ENCODE data around the gene WNK1. TPM values are rescaled to one million over a fixed set of nuclear protein-coding genes. Genes with fewer than 3 reads are reported as not detected.

The WNK1 gene
- total and polyA plus RNA-seq, 2 of the 8 experiments (the other 6 are each of a cell fraction or from before 2014, with no cell fraction given), result 88.2 to 157 TPM

GRCh38 chr12:873954-874353, 121.6 kb downstream of the WNK1 start:
- Histone ChIP-seq H4K5ac (ENCODE audit: insufficient read length, low read depth, low read length) (no peak overlapping the region), H3K4me1 (replicated peaks in 1 of 4; ENCODE audit: control insufficient read depth in 3 of 4, insufficient read depth in 4 of 4, low read length in 3 of 4) (no peaks in the 10 kb centered on the region), H3K27me3 (replicated peaks in 1 of 4; ENCODE audit: control insufficient read depth in 3 of 4, extremely low read depth in 1 of 4, insufficient read depth in 3 of 4, low read length in 3 of 4) (no peaks in the 10 kb centered on the region), H3K27ac (ENCODE audit: low read depth, low read length) (no peak overlapping the region), H3K23me2 (ENCODE audit: low read depth, low read length) (no peaks in the 10 kb centered on the region), H3K23ac (ENCODE audit: insufficient read length) (no peak overlapping the region), H3K56ac (replicated peaks; ENCODE audit: insufficient read length, low read depth, low read length) (no peak overlapping the region), H3K18ac (ENCODE audit: extremely low read depth, low read length) (no peak overlapping the region), H3K79me1 (ENCODE audit: low read depth, low read length) (no peaks in the 10 kb centered on the region), H3K9ac (replicated peaks in 1 of 4; ENCODE audit: extremely low read depth in 1 of 4, low read depth in 3 of 4, low read length in 3 of 4) (no peak overlapping the region), H2BK5ac (ENCODE audit: low read depth, low read length) (no peak overlapping the region), H3K4me2 (ENCODE audit: insufficient read depth in 1 of 2, low read depth in 2 of 2, low read length in 2 of 2) (no peak overlapping the region), H4K20me1 (replicated peaks in 1 of 2; ENCODE audit: control insufficient read depth in 1 of 2, insufficient read depth in 2 of 2, low read length in 2 of 2) (no peaks in the 10 kb centered on the region), H3K14ac (ENCODE audit: insufficient read length) (no peak overlapping the region), H2BK120ac (replicated peaks; ENCODE audit: low read depth, low read length) (no peak overlapping the region), H2AK5ac (ENCODE audit: low read depth, low read length) (no peak overlapping the region), H2BK20ac (ENCODE audit: low read length) (no peak overlapping the region), H4K8ac (ENCODE audit: extremely low read depth, insufficient read depth, low read length) (no peak overlapping the region; the same call in 1 of the 2 replicates), H3K4ac (replicated peaks; ENCODE audit: insufficient read length, low read depth, low read length) (no peak overlapping the region), H2AFZ (ENCODE audit: low read length) (no peak overlapping the region), H3K36me3 (ENCODE audit: control insufficient read depth in 2 of 4, insufficient read depth in 4 of 4, low read length in 3 of 4) (peaks cover 0 to 25% (median 8%) of the 10 kb centered on the region in 4 experiments; a peak in 5 of 8 replicates), H2BK12ac (ENCODE audit: low read depth, low read length) (no peak overlapping the region), H4K91ac (replicated peaks; ENCODE audit: insufficient read length, low read length) (no peak overlapping the region), H3K9me3 (ENCODE audit: insufficient read depth in 2 of 2, low read depth in 1 of 2, low read length in 1 of 2) (no peaks in the 10 kb centered on the region), H3K4me3 (ENCODE audit: extremely low read depth in 1 of 4, insufficient read depth in 2 of 4, low read depth in 3 of 4, low read length in 4 of 4) (no peak overlapping the region), H2BK15ac (ENCODE audit: low read length) (no peak overlapping the region), H3K79me2 (ENCODE audit: control insufficient read depth in 1 of 2, insufficient read depth in 2 of 2, low read length in 2 of 2) (no peaks in the 10 kb centered on the region)
- CTCF ChIA-PET (ENCODE audit: partially characterized antibody), result interaction anchor here (0.6 to 1.5 kb wide), 4 partner anchors 13 to 446 kb away, joined by 3 to 5 read pairs (median 3); no protein-coding TSS in a partner anchor
- FAIRE-seq (no peak), DNase-seq (ENCODE audit: low read depth in 1 of 2, low spot score in 2 of 2) (no peak)
- WGBS, 2 experiments (ENCODE audit: extremely low coverage in 1 of 2, insufficient coverage in 1 of 2, insufficient read length in 1 of 2, insufficient replicate concordance in 2 of 2, low coverage in 1 of 2, low lambda C conversion rate in 2 of 2, missing lambda C conversion rate in 1 of 2), result 100% methylated on average over 2 of the region's 2 CpGs; no CpG with 5 or more reads in 1 of the 2 experiments
- POLR2A ChIA-PET (ENCODE audit: partially characterized antibody), result no interaction called here
- no peak for TF ChIP-seq GABPA (IDR thresholded peaks at IDR 0.05; ENCODE audit: borderline replicate concordance, insufficient read depth, low read length)
- TF ChIP-seq FOSL1 (IDR thresholded peaks at IDR 0.05; ENCODE audit: insufficient read depth, low read depth, low read length), result no peak
- no peak for TF ChIP-seq RAD21 (IDR thresholded peaks at IDR 0.05 in 1 of 2, conservative IDR thresholded peaks at IDR 0.05 in 1 of 2; ENCODE audit: low read depth in 2 of 2, low read length in 2 of 2)
- TF ChIP-seq JUN (IDR thresholded peaks at IDR 0.05; ENCODE audit: low read depth, low read length), result no peak
- TF ChIP-seq TAF7 (optimal IDR thresholded peaks at IDR 0.05; ENCODE audit: borderline replicate concordance, low read depth, low read length), result no peak
- no peak for TF ChIP-seq TBP (IDR thresholded peaks at IDR 0.05; ENCODE audit: low read depth, low read length)
- no peak for TF ChIP-seq TAF1 (IDR thresholded peaks at IDR 0.05; ENCODE audit: low read depth, low read length)
- no peak for TF ChIP-seq SP2 (IDR thresholded peaks at IDR 0.05; ENCODE audit: low read length)
- TF ChIP-seq SP1 (IDR thresholded peaks at IDR 0.05; ENCODE audit: low read depth, low read length), result no peak
- TF ChIP-seq ASH2L (IDR thresholded peaks at IDR 0.05; ENCODE audit: low read length), result no peak
- no peak for TF ChIP-seq CTCF (IDR thresholded peaks at IDR 0.05; ENCODE audit: control extremely low read depth in 1 of 3, insufficient read depth in 1 of 3, low read depth in 1 of 3, low read length in 3 of 3)
- no peak for TF ChIP-seq POLR2A (IDR thresholded peaks at IDR 0.05; ENCODE audit: control extremely low read depth in 1 of 2, low read depth in 2 of 2, low read length in 2 of 2)

Measured in H1 (cell line).